H1 (cell line): Measurements from ENCODE around the gene DYNC1I2. TPM values are rescaled to one million over a fixed set of nuclear protein-coding genes. Genes with fewer than 3 reads are reported as not detected.

ENCODE experiments used
- CTCF ChIA-PET: fragments of 300-600 bp; sonication (Branson Sonifier 250); formaldehyde crosslinking; loops from one replicate; lab custom pipeline; 2021; ENCODE audit not compliant: partially characterized antibody; lab: Charles Lee
- POLR2A ChIA-PET: fragments of 300-600 bp; sonication (Branson Sonifier 250); formaldehyde crosslinking; loops from one replicate; lab custom pipeline; 2021; ENCODE audit warnings: inconsistent platforms; ENCODE audit not compliant: partially characterized antibody; lab: Charles Lee
- DNase-seq, 2 experiments: peaks; one replicate each; pipeline versions ENCODE4 v3.0.0 to v3.0.0-alpha.2; 2010 to 2022; ENCODE audit warnings: low spot score in 2 of 2, low read depth in 1 of 2, mixed read lengths in 1 of 2
- FAIRE-seq: peaks from 2 replicates; lab custom pipeline; 2011; peaks lifted over from hg19 to GRCh38; lab: Jason Lieb, UNC
- H2AFZ ChIP-seq: 2 replicates; pipeline ENCODE4 v1.8.1; 2012; ENCODE audit warnings: low read length, inconsistent platforms
- H2AK5ac ChIP-seq: 2 replicates; pipeline ENCODE4 v1.6.1; 2013; ENCODE audit warnings: low read depth, low read length
- H2BK120ac ChIP-seq: replicated peaks from 2 replicates; pipeline ENCODE3; 2013; ENCODE audit warnings: low read depth, low read length, inconsistent platforms
- H2BK12ac ChIP-seq: 2 replicates; pipeline ENCODE4 v1.6.1; 2013; ENCODE audit warnings: low read depth, low read length
- H2BK15ac ChIP-seq: 2 replicates; pipeline ENCODE4 v1.6.1; 2013; ENCODE audit warnings: low read length
- H2BK20ac ChIP-seq: 2 replicates; pipeline ENCODE4 v1.6.1; 2013; ENCODE audit warnings: low read length
- H2BK5ac ChIP-seq: 2 replicates; pipeline ENCODE4 v1.6.1; 2013; ENCODE audit warnings: low read depth, low read length
- H3K14ac ChIP-seq: 2 replicates; pipeline ENCODE4 v1.6.1; 2013; ENCODE audit warnings: inconsistent platforms; ENCODE audit not compliant: insufficient read length
- H3K18ac ChIP-seq: 2 replicates; pipeline ENCODE4 v1.6.1; 2013; ENCODE audit warnings: low read length; ENCODE audit errors: extremely low read depth
- H3K23ac ChIP-seq: 2 replicates; pipeline ENCODE4 v1.6.1; 2013; ENCODE audit warnings: inconsistent platforms; ENCODE audit not compliant: insufficient read length
- H3K23me2 ChIP-seq: 2 replicates; pipeline ENCODE4 v1.6.1; 2013; ENCODE audit warnings: low read depth, low read length
- H3K27ac ChIP-seq: 2 replicates; pipeline ENCODE4 v1.6.1; 2011; ENCODE audit warnings: low read depth, low read length, inconsistent platforms
- H3K27me3 ChIP-seq, 4 experiments: replicated peaks in 1 of 4; 1 replicate in 1 of 4; 2 replicates in 3 of 4; pipeline versions ENCODE4 v1.6.1 to v1.8.1; 2011 to 2013; ENCODE audit warnings: low read length in 3 of 4, mild to moderate bottlenecking in 3 of 4, inconsistent platforms in 2 of 4, mixed read lengths in 2 of 4, moderate library complexity in 1 of 4; ENCODE audit not compliant: control insufficient read depth in 3 of 4, insufficient read depth in 3 of 4; ENCODE audit errors: extremely low read depth in 1 of 4
- H3K36me3 ChIP-seq, 4 experiments: 2 replicates each; pipeline versions ENCODE4 v1.6.1 to v1.8.1; 2011 to 2013; ENCODE audit warnings: mild to moderate bottlenecking in 4 of 4, low read length in 3 of 4, moderate library complexity in 2 of 4, control low read depth in 1 of 4, inconsistent platforms in 1 of 4; ENCODE audit not compliant: insufficient read depth in 4 of 4, control insufficient read depth in 2 of 4
- H3K4ac ChIP-seq: replicated peaks from 2 replicates; pipeline ENCODE3; 2013; ENCODE audit warnings: low read length, low read depth, mixed read lengths, inconsistent platforms; ENCODE audit not compliant: insufficient read length
- H3K4me1 ChIP-seq, 4 experiments: replicated peaks in 1 of 4; 1 replicate in 1 of 4; 2 replicates in 3 of 4; pipeline versions ENCODE4 v1.6.1 to v1.8.1; 2011 to 2013; ENCODE audit warnings: low read length in 3 of 4, inconsistent platforms in 2 of 4, mixed read lengths in 1 of 4; ENCODE audit not compliant: insufficient read depth in 4 of 4, control insufficient read depth in 3 of 4
- H3K4me2 ChIP-seq, 2 experiments: 2 replicates each; pipeline versions ENCODE4 v1.6.1 to v1.8.1; 2011 to 2013; ENCODE audit warnings: low read depth in 2 of 2, low read length in 2 of 2, control low read depth in 1 of 2, inconsistent platforms in 1 of 2, mild to moderate bottlenecking in 1 of 2; ENCODE audit not compliant: insufficient read depth in 1 of 2
- H3K4me3 ChIP-seq, 4 experiments: fragments of 200-600, 300-600 bp in 1 of 4; sonication (generic), shearing (Covaris generic), sonication (Bioruptor Twin) in 1 of 4; 2 replicates each; pipeline versions ENCODE4 v1.5.1 to v1.8.1; 2011 to 2016; ENCODE audit warnings: low read length in 4 of 4, low read depth in 3 of 4, control low read depth in 2 of 4, inconsistent platforms in 2 of 4, mild to moderate bottlenecking in 2 of 4, mixed read lengths in 1 of 4, moderate library complexity in 1 of 4; ENCODE audit not compliant: insufficient read depth in 2 of 4; ENCODE audit errors: extremely low read depth in 1 of 4
- H3K56ac ChIP-seq: replicated peaks from 2 replicates; pipeline ENCODE3; 2013; ENCODE audit warnings: low read depth, mild to moderate bottlenecking, mixed read lengths, low read length, inconsistent platforms; ENCODE audit not compliant: insufficient read length
- H3K79me1 ChIP-seq: 2 replicates; pipeline ENCODE4 v1.6.1; 2013; ENCODE audit warnings: low read depth, low read length, control low read depth
- H3K79me2 ChIP-seq, 2 experiments: 2 replicates each; pipeline versions ENCODE4 v1.6.1 to v1.8.1; 2012 to 2013; ENCODE audit warnings: low read length in 2 of 2, mild to moderate bottlenecking in 2 of 2, inconsistent platforms in 1 of 2; ENCODE audit not compliant: insufficient read depth in 2 of 2, control insufficient read depth in 1 of 2
- H3K9ac ChIP-seq, 4 experiments: replicated peaks in 1 of 4; 1 replicate in 1 of 4; 2 replicates in 3 of 4; pipeline versions ENCODE4 v1.6.1 to v1.8.1; 2011 to 2013; ENCODE audit warnings: low read depth in 3 of 4, low read length in 3 of 4, control low read depth in 2 of 4, mild to moderate bottlenecking in 2 of 4, moderate library complexity in 2 of 4, inconsistent platforms in 1 of 4; ENCODE audit errors: extremely low read depth in 1 of 4
- H3K9me3 ChIP-seq, 2 experiments: 2 replicates each; pipeline versions ENCODE4 v1.6.1 to v1.8.1; 2012 to 2013; ENCODE audit warnings: mild to moderate bottlenecking in 2 of 2, moderate library complexity in 2 of 2, control low read depth in 1 of 2, inconsistent platforms in 1 of 2, low read depth in 1 of 2, low read length in 1 of 2, mixed read lengths in 1 of 2; ENCODE audit not compliant: insufficient read depth in 2 of 2
- H4K20me1 ChIP-seq, 2 experiments: replicated peaks in 1 of 2; 2 replicates each; pipeline versions ENCODE3 to v1.8.1; 2011 to 2013; ENCODE audit warnings: inconsistent platforms in 2 of 2, low read length in 2 of 2, mild to moderate bottlenecking in 1 of 2; ENCODE audit not compliant: insufficient read depth in 2 of 2, control insufficient read depth in 1 of 2
- H4K5ac ChIP-seq: 2 replicates; pipeline ENCODE4 v1.6.1; 2013; ENCODE audit warnings: low read length, low read depth, mixed read lengths, inconsistent platforms; ENCODE audit not compliant: insufficient read length
- H4K8ac ChIP-seq: 2 replicates; pipeline ENCODE4 v1.8.0; 2013; ENCODE audit warnings: mild to moderate bottlenecking, moderate library complexity, low read length, inconsistent platforms; ENCODE audit not compliant: insufficient read depth; ENCODE audit errors: extremely low read depth
- H4K91ac ChIP-seq: replicated peaks from 2 replicates; pipeline ENCODE3; 2013; ENCODE audit warnings: low read length, mixed read lengths, inconsistent platforms; ENCODE audit not compliant: insufficient read length
- CTBP2 ChIP-seq: IDR thresholded peaks from 2 replicates; pipeline ENCODE4 v1.7.0; 2011; ENCODE audit warnings: borderline replicate concordance, mild to moderate bottlenecking, moderate library complexity, mixed read lengths, low read length; ENCODE audit not compliant: insufficient read depth, insufficient read length
- CTCF ChIP-seq, 3 experiments: IDR thresholded peaks; 1 replicate in 2 of 3; 2 replicates in 1 of 3; pipeline versions ENCODE4 v1.5.1 to v1.6.1; 2011; ENCODE audit warnings: low read length in 3 of 3, mild to moderate bottlenecking in 3 of 3, inconsistent platforms in 2 of 3, low read depth in 1 of 3, moderate library complexity in 1 of 3; ENCODE audit not compliant: insufficient read depth in 1 of 3; ENCODE audit errors: control extremely low read depth in 1 of 3
- EZH2 ChIP-seq: fragments of 200-600 bp; sonication (generic); IDR thresholded peaks from 2 replicates; pipeline ENCODE4 v1.7.1; 2012; ENCODE audit warnings: low read depth, mild to moderate bottlenecking, moderate library complexity, low read length, inconsistent platforms; ENCODE audit not compliant: severe bottlenecking
- KDM5A ChIP-seq: fragments of 200-600 bp; IDR thresholded peaks from 2 replicates; pipeline ENCODE4 v1.7.1; 2012; ENCODE audit warnings: mild to moderate bottlenecking, low read length, inconsistent platforms, mixed read lengths
- MAX ChIP-seq: IDR thresholded peaks from 2 replicates; pipeline ENCODE4 v1.6.1; 2012; ENCODE audit warnings: inconsistent platforms
- SIN3A ChIP-seq, 2 experiments: IDR thresholded peaks in 1 of 2; conservative IDR thresholded peaks in 1 of 2; 2 replicates each; pipeline ENCODE4 v1.6.1; 2011 to 2012; ENCODE audit warnings: low read length in 2 of 2, improper control_type of control experiment in 1 of 2, low read depth in 1 of 2, mild to moderate bottlenecking in 1 of 2
- SP1 ChIP-seq: IDR thresholded peaks from 2 replicates; pipeline ENCODE4 v1.6.1; 2011; ENCODE audit warnings: low read depth, low read length
- SP2 ChIP-seq: IDR thresholded peaks from 2 replicates; pipeline ENCODE4 v1.6.1; 2012; ENCODE audit warnings: mild to moderate bottlenecking, low read length, inconsistent platforms
- WGBS, 2 experiments: shearing (Covaris generic) in 1 of 2; methylation state at CpG; one replicate each; pipeline versions ENCODE4 v1.1.6 to v1.1.7; 2013 to 2015; ENCODE audit warnings: low lambda C conversion rate in 2 of 2, mixed read lengths in 2 of 2, inconsistent platforms in 1 of 2, low coverage in 1 of 2, missing lambda C conversion rate in 1 of 2; ENCODE audit not compliant: insufficient replicate concordance in 2 of 2, insufficient coverage in 1 of 2, insufficient read length in 1 of 2; ENCODE audit errors: extremely low coverage in 1 of 2, missing lambda C conversion rate in 1 of 2; 5-methylcytosine and 5-hydroxymethylcytosine counted together
- polyA plus RNA-seq, 7 experiments: library from polyadenylated mRNA; depleted of rRNA in 3 of 7; stranded (reverse) in 5 of 7; unstranded in 2 of 7; fragments of >200 nt in 5 of 7; fragments of 200-250 nt in 2 of 7; gene quantifications; 1 replicate in 5 of 7; 2 replicates in 1 of 7; 4 replicates in 1 of 7; pipeline versions ENCODE4 v1.2.1 to v1.2.3, GENCODE V29; 2011 to 2013; ENCODE audit warnings: missing spikeins in 2 of 7, mixed read lengths in 2 of 7
- total RNA-seq: library from RNA; stranded (reverse); fragmentation: NEBNext Ultra II Directional; extraction: Animal tissue kit (Norgen Biotek cat#: 25700); gene quantifications from 2 replicates; pipeline ENCODE4 v1.2.1, GENCODE V29; 2021

Gene DYNC1I2
- total and polyA plus RNA-seq, 2 of the 8 experiments (the other 6 are each of a cell fraction or from before 2014, with no cell fraction given): 67.3 to 68.1 TPM

- no peak overlapping the region for H2BK12ac ChIP-seq
- no peak overlapping the region for H4K8ac ChIP-seq
- no peak overlapping the region for H4K5ac ChIP-seq
- DNase-seq: no peak
- no peak overlapping the region for H3K23ac ChIP-seq
- 0 out of 7 replicates have a peak, but pooled peaks cover 0 to 3% (median 0%) of the 10 kb centered on the region in 4 experiments for H3K4me1 ChIP-seq
- 92% methylated on average over 3 of the region's 3 CpGs; no CpG with 5 or more reads in 1 of the 2 experiments for WGBS, 2 experiments
- no peak overlapping the region for H4K91ac ChIP-seq
- no peak overlapping the region for H2BK120ac ChIP-seq
- no peak overlapping the region for H2BK5ac ChIP-seq
- H3K23me2 ChIP-seq: no peaks in the 10 kb centered on the region
- no peak overlapping the region for H2AFZ ChIP-seq
- no peak overlapping the region for H3K14ac ChIP-seq
- no peaks in the 10 kb centered on the region for H3K79me1 ChIP-seq
- CTCF ChIA-PET: interaction anchor here (0.6 to 1.6 kb wide), 3 partner anchors 224 to 385 kb away, joined by 3 to 5 read pairs (median 3); no protein-coding TSS in a partner anchor
- H2BK15ac ChIP-seq: no peak overlapping the region
- H3K4me2 ChIP-seq: no peak overlapping the region
- no peak overlapping the region for H3K4me3 ChIP-seq
- H3K56ac ChIP-seq: no peak overlapping the region
- POLR2A ChIA-PET: no interaction called here
- H3K9me3 ChIP-seq: no peaks in the 10 kb centered on the region
- no peak overlapping the region for H3K27ac ChIP-seq
- H2AK5ac ChIP-seq: no peak overlapping the region
- no peak overlapping the region for H2BK20ac ChIP-seq
- peaks cover 3 to 50% (median 23%) of the 10 kb centered on the region in 4 experiments; a peak in 6 of 8 replicates for H3K36me3 ChIP-seq
- peaks cover 2 to 3% of the 10 kb centered on the region in 2 experiments for H4K20me1 ChIP-seq
- no peak overlapping the region for H3K4ac ChIP-seq
- H3K18ac ChIP-seq: no peak overlapping the region
- H3K79me2 ChIP-seq: no peaks in the 10 kb centered on the region
- no peak overlapping the region for H3K9ac ChIP-seq
- H3K27me3 ChIP-seq: no peaks in the 10 kb centered on the region
- FAIRE-seq: no peak
- TF ChIP-seq CTBP2: no peak
- TF ChIP-seq SP1: no peak
- TF ChIP-seq KDM5A: no peak
- TF ChIP-seq CTCF (IDR thresholded peaks at IDR 0.05; ENCODE audit: control extremely low read depth in 1 of 3, insufficient read depth in 1 of 3, low read depth in 1 of 3, low read length in 3 of 3): no peak
- TF ChIP-seq SIN3A (conservative IDR thresholded peaks at IDR 0.05 in 1 of 2, IDR thresholded peaks at IDR 0.05 in 1 of 2; ENCODE audit: low read depth in 1 of 2, low read length in 2 of 2): no peak
- no peak for TF ChIP-seq EZH2
- no peak for TF ChIP-seq MAX
- no peak for TF ChIP-seq SP2
Measured at GRCh38 chr2:171728989-171729951, 42.0 kb downstream of the DYNC1I2 start.
